ENCODE measurements around the gene TTC16.

The TTC16 gene

GRCh38 chr9:127698985-127699670 lies 16.8 kb upstream of the TTC16 start:
- peak; percentile 95 for DNase-seq

DNA sequence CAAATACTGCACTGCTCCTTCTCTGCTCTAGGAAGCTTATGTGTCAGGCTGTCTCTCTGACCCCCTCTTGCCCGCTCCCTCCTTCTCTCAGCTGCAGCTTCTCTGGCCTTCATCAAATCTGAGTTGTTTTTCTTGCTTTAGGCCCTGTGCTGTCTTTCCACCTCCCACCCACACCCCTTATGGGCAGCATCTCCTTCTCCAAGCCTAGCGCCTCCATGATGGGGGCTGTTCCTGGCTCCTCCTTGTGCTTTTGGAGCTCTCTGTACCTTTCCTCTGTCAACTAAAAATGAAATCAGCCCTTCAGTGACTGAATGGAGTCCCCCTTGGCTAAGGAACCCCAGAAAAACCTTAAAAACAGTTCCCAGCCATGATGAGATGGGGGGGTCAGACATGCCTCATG lies 15.7 kb upstream of the TTC16 start:
- DNase-seq = no peak

GRCh38 chr9:127700594-127701255 lies 15.2 kb upstream of the TTC16 start:
- DNase-seq = no peak

GRCh38 chr9:127703289-127703946 lies 12.5 kb upstream of the TTC16 start:
- DNase-seq = no peak

- no peak for DNase-seq
Measured at GRCh38 chr9:127705577-127706379, 10.1 kb upstream of the TTC16 start.

DNA sequence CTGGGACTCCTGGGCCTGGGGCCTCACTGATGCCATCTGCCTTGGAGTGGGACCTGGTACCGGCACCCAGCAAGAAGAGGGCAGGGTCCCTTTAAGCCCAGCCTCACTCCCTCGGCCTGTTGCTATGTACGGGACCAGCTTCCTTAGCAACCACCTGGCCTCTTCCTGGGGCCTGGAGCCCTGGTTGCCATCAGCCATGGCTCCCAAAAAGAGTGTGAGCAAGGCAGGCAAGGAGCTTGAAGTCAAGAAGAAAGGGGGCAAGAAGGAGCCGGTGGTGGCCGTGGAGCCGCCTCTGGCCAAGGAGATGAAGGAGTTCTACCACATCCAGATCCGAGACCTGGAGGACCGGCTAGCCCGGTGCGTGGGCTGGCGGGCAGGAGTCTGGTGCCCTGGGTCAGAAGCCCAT lies 9.0 kb upstream of the TTC16 start, which contains the start of gene CFAP157:
TSS of gene CFAP157 (plus strand) at position 153 of the 406 bp plus-strand sequence. CDS start at position 197, 44 bp downstream.
- DNase-seq = no peak

DNA sequence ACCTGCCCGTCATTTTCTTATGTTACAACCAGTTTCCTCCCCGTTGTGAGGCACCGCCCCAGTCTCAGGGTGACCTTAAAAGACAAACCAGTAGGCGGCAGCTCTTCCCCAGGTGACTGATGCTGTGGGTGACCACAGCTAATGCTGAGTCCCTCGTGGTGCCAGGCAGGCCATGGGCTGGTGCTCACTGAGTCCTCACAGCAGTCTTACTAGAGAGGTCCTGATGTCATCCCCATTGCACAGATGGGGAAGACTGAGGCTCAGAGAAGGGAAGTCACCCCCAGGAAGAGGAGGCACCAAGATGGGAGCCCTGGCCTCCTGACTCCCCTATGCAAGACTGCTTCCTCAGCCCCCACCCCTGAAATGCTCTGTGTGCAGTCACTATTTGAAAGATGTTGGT lies 8.1 kb upstream of the TTC16 start:
- no peak for DNase-seq

- no peak for DNase-seq
Measured at GRCh38 chr9:127708952-127709587, 6.8 kb upstream of the TTC16 start.

- no peak for DNase-seq
Measured at GRCh38 chr9:127710204-127710783, 5.6 kb upstream of the TTC16 start.

DNA sequence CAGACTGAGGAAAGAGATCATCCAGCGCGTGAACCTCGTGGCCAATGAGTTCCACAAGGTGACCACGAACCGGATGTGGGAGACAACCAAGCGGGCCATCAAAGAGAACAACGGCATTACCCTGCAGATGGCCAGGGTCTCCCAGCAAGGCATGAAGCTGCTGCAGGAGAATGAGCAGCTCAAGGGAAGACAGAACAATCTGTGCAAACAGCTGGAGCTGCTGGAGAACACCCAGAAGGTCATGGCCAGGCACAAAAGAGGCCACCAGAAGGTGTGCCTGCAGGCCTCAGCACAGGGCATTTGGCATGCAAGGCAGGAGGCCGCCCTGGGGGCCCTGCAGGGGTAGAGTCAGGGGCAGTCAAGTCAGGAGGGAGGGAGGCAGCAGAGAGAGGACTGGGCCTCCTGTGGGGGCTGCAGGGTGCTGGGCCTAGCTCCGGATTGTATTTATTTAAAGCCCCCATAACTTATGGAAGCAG lies 4.6 kb upstream of the TTC16 start:
- no peak for DNase-seq

- DNase-seq = no peak
Measured at GRCh38 chr9:127711831-127712274, 4.0 kb upstream of the TTC16 start.

DNA sequence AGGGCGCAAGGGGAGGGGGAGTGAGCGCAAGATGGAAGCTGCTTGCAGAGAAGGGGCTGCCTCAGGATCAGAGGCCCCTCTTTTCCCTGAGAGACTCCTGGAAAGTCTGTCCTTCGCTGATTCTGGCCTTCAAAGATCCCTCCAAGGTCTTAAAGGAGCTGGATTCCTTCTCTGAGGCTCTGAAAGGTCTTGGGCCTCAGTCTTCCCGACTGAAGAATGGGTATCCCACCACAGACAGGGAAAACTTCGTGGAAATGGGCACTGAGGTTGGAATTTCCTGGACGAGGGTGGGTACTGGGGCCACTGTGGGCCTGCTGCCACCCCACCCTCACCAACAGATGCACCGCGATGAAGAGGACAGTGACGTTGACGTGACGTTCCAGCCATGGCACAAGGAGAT lies 3.5 kb upstream of the TTC16 start:
- no peak for DNase-seq

GRCh38 chr9:127712867-127713266 lies 3.0 kb upstream of the TTC16 start:
- DNase-seq = no peak

- no peak for DNase-seq
Measured at GRCh38 chr9:127714020-127714750, 1.7 kb upstream of the TTC16 start.

- DNase-seq = no peak
Measured at GRCh38 chr9:127714951-127715469, 869 bp upstream of the TTC16 start.

DNA sequence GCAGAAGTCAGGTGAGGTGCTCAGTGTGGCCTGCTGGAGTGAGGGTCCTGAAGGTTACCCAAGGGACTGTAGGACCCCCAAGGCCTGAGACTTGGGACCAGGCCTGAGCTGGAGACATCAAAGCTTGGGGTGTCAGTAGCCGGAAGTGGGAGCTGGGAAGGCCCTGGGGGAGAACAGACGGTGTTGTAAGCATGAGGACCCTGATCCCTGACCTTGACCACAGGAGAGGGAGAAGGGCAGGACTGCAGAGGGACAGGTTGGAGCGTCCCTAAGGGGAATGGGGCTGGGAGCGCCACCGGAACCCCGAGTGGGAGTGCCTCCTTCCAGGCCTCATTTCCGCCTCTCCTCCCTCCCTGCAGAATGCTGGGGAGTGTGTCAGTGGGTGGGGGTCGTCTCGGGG lies 533 bp downstream of the TTC16 start:
- no peak for DNase-seq

DNA sequence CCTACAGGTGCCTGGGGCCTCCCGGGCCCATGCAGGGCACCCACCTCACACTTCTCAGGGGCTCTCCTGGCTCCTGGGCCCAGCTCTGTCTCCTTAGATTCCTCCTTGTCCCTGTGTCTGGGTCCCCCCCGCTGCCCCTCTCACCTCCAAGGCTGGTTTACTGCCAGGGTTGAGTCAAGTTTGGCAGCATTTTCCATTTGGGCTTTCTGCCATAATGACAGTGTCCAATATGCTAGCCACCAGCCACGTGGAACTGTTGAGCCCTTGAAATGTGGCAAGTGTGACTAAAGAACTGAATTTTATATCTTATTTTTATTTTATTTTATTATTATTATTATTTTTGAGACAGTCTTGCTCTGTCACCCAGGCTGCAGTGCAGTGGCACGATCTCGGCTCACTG lies 1.9 kb downstream of the TTC16 start:
- DNase-seq = no peak

DNA sequence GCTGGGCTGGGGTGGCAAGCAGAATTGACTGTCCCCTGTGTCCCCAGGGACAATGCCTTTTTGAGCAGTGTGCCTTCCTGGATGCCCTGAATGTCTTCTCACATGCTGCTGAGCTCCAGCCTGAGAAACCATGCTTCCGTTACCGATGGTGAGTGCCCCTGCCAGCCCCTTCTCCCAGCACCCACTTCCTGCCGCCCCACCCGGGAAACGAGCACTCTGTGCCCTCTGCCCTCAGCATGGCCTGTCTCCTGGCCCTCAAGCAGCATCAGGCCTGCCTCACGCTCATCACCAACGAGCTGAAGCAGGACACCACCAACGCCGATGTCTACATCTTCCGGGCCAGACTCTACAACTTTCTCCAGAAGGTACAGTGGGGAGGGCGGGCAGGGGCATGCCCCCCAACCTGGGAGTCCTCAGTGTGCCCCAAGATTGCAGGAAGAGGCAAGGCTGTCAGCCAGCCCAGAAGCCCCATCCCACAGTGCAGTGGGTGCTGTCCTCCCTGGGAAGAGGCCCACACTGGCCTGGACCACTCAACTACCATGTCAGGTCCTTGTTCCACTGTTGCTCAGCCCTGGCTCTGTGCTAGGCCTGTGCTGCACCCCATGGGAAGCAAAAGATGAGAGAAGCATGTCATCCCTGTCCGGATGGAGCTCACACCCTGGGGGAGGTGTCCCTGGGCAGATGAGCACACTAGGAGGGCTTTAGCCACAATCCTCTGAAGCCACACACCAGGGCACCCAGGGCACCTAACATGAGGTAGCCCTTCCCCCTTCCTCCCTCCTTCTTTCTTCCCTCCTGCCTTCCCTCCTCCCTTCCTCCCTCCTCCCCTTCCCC lies 4.4 kb downstream of the TTC16 start:
- no peak for DNase-seq

DNA sequence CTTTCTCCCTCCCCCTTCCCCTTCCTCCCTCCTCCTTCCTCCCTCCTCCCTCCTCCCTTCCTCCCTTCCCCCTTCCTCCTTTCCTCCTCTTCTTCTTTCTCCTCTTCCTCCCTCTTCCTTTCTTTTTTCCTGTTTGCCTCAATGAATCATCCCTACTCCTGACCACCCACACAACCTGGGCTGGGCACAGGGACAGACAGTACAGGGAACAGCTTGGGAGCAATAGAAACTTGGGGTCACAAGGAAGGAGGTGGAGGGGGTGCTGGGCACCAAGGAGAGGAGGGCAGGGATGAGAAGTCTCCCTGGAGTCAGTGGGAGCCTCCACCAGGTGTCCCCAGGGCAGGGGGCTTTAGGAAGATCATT lies 5.0 kb downstream of the TTC16 start:
- DNase-seq = no peak

GRCh38 chr9:127721391-127721821 lies 5.5 kb downstream of the TTC16 start:
- DNase-seq = no peak

Measured in fibroblast of skin of right quadriceps (primary cell).